GM21515 (cell line): Measurements from ENCODE around the gene MDN1.
"Not testable (repeated sequence)": the region's sequence is repeated elsewhere in the genome, so short reads cannot be mapped to it uniquely, and the experiment has no call there.

ENCODE experiments used
- ATAC-seq: cut with Tn5 transposase; IDR thresholded peaks from one replicate; pipeline ENCODE4 v1.9.1; 2021; ENCODE audit not compliant: unreplicated experiment

Gene MDN1, protein sequence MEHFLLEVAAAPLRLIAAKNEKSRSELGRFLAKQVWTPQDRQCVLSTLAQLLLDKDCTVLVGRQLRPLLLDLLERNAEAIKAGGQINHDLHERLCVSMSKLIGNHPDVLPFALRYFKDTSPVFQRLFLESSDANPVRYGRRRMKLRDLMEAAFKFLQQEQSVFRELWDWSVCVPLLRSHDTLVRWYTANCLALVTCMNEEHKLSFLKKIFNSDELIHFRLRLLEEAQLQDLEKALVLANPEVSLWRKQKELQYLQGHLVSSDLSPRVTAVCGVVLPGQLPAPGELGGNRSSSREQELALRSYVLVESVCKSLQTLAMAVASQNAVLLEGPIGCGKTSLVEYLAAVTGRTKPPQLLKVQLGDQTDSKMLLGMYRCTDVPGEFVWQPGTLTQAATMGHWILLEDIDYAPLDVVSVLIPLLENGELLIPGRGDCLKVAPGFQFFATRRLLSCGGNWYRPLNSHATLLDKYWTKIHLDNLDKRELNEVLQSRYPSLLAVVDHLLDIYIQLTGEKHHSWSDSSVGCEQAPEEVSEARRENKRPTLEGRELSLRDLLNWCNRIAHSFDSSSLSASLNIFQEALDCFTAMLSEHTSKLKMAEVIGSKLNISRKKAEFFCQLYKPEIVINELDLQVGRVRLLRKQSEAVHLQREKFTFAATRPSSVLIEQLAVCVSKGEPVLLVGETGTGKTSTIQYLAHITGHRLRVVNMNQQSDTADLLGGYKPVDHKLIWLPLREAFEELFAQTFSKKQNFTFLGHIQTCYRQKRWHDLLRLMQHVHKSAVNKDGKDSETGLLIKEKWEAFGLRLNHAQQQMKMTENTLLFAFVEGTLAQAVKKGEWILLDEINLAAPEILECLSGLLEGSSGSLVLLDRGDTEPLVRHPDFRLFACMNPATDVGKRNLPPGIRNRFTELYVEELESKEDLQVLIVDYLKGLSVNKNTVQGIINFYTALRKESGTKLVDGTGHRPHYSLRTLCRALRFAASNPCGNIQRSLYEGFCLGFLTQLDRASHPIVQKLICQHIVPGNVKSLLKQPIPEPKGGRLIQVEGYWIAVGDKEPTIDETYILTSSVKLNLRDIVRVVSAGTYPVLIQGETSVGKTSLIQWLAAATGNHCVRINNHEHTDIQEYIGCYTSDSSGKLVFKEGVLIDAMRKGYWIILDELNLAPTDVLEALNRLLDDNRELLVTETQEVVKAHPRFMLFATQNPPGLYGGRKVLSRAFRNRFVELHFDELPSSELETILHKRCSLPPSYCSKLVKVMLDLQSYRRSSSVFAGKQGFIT (N-terminal part only)

DNA sequence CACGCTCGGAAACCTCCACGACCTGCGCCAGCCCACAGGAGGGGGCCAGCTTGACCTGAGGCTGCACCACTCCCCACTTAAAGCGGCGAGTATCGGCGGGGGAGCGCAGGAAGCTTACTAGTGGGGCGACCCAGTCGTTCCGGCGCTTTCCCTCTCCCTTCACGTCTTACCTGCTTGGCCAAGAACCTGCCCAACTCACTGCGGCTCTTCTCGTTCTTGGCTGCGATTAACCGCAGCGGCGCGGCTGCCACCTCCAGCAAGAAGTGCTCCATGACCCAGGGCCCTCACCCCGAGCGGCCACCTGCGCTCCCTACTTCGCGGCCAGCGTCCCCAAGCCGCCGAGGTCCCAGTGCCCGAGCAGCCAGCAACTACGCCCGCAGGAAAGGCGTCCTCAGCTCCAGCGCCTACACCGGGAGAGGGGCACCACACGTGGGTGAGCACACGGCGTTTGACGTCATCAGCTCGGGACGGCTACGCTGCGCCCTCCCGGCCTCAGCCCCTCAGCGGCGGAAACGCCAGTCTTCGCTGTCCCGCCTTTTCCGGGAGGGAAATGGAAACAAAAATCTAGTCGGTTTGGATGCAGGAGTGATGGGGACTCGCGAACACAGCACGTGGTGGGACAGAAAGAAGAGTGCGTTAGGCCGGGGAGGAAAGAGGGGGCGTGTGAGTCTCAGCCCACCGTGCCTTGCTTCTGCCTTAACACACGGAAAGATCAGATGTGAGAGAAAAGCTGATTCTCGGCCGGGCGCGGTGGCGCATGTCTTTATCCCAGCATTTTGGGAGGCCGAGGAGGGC is at the start of gene MDN1:
Gene MDN1 (minus strand): TSS at position 459 of the 795 bp plus-strand sequence. CDS start 187 bp downstream, at position 272.
- ATAC-seq: peak; percentile 95

DNA sequence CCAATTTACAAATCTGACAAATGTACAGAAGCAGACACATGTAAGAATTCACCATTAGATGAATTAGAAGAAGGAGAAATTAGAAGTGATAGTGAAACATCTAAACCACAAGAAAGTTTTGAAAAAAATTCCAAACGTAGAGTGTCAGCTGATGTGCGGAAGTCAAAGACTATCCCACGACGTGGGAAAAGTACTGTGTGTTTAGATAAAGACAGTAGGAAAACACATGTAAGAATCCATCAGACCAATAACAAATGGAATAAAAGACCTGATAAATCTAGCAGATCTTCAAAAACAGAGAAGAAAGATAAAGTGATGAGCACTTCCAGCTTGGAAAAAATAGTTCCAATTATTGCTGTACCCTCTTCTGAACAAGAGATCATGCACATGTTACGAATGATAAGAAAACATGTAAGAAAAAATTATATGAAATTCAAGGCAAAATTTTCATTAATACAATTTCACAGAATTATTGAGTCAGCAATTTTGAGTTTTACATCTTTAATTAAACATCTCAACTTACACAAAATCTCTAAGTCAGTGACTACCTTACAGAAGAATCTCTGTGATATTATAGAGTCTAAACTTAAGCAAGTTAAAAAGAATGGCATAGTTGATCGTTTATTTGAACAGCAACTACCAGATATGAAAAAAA is 46.6 kb upstream of the MDN1 start:
- no peak for ATAC-seq

DNA sequence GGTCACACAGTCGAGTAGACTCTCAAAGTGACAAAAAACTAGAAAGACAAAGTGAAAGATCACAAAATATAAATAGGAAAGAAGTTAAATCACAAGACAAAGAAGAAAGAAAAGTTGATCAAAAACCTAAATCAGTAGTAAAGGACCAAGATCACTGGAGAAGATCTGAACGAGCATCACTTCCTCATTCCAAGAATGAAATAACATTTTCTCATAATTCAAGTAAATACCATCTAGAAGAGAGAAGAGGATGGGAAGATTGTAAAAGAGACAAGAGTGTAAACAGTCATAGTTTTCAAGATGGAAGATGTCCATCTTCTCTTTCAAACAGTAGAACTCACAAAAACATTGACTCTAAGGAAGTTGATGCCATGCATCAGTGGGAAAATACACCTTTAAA is 43.1 kb upstream of the MDN1 start:
- ATAC-seq: peak; percentile 10

DNA sequence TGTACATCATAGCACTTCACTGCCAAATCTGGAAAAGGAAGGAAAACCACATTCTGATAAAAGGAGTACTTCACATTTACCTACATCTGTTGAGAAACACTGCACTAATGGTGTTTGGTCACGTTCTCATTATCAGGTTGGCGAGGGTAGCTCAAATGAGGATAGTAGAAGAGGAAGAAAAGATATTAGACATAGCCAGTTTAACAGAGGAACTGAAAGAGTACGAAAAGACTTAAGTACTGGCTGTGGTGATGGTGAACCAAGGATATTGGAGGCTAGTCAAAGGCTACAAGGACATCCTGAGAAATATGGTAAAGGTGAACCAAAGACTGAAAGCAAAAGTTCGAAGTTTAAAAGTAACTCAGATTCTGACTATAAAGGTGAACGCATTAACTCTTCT is 42.7 kb upstream of the MDN1 start:
- peak; percentile 78 for ATAC-seq

DNA sequence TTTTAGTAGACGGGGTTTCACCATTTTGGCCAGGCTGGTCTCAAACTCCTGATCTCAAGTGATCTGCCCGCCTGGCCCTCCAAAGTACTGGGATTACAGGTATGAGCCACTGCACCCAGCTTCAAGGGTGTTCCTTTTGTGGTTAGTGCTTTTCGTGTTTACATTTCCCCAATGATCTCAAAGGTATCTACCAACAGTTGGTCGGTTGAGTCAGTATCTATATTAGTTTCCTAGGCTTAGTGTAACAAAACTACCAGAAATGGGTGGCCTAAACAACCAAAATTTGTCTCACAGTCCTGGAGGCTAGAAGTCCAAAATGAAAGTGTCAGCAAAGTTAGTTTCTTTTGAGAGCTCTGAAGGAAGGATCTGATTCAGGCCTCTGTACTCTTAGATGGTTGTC is 40.1 kb upstream of the MDN1 start:
- peak; percentile 38 for ATAC-seq

DNA sequence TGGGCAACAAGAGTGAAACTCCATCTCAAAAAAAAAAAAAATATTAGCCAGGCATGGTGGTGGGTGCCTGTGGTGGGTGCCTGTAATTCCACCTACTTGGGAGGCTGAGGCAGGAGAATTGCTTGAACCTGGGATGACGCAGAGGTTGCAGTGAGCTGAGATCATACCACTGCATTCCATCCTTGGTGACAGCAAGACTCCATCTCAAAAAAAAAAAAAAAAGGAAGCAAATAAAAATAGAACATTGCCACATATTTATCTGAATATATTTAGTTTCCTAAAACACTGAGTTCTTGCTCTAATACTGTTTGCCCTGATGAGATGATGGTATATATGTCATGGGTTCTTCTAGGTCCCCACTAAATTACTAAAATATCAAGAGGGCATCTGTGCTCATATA is 38.4 kb upstream of the MDN1 start:
- no peak for ATAC-seq

DNA sequence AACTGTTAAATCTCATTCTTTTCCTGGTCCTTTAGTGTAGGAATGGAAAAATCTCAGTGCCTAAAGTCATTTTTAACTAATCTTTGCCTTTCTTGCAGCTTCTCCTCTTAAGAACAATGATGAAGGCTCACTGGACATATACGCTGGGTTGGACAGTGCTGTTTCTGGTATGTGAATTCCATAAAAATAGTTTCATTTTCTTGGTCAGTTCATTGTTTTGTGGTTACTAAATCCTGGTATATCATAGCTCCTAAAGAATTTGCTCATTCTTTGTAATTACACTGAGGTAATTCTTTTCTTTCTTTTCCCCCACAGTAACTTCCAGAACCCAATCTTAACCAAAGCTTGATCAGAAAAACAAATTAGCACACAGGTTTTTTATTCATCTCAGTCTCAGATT is 33.5 kb upstream of the MDN1 start:
- ATAC-seq: no peak

DNA sequence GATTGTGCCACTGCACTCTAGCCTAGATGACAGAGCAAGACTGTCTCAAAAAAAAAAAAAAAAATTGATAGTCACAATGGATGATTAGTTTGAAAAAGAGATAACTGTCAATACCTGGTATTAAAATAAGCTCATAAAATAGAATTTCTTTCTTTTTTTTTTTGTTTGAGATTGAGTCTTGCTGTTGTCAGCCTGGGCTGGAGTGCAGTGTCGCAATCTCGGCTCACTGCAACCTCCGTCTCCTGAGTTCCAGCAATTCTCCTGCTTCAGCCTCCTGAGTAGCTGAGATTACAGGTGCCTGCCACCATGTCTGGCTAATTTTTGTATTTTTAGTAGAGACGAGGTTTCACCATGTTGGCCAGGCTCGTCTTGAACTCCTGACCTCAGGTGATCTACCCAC is 27.9 kb upstream of the MDN1 start:
- ATAC-seq: not testable (repeated sequence)

DNA sequence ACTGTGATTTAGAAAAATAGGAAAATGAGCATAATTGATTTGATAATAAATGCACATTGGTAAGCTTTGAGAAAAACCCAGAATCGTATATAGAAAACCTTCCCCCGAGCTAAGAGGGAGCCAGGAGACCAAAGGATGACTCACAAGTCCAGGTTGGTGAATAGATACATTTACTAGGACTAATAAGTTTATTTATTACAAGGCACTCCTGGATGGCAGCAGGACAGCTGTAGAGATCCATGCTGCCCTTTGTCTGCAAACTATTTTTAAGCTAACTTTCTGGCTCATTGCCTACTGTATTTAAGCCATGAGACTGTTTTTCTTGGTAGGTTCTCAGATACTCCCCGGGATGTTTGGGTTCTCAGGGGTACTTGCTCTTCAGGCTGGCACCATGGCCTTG is 23.5 kb upstream of the MDN1 start:
- ATAC-seq: no peak

DNA sequence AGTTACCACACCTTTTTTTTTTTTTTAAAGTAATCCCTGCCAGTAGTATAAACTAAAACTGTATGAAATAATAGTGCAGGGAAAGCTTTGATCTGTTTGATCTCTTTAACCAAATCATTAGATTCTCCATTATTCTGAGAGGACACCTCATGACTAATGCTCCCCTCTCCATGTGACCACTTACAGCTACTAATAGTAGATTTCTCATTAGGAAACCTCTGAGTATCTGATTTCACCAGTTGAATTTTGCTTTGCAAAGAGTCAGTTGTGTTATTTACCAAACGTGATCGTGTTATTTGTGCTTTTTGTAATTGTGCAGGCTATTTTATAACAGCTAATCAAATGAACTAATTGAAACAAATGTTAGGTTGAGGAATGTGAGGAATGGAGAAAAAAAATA is 22.6 kb upstream of the MDN1 start:
- no peak for ATAC-seq

DNA sequence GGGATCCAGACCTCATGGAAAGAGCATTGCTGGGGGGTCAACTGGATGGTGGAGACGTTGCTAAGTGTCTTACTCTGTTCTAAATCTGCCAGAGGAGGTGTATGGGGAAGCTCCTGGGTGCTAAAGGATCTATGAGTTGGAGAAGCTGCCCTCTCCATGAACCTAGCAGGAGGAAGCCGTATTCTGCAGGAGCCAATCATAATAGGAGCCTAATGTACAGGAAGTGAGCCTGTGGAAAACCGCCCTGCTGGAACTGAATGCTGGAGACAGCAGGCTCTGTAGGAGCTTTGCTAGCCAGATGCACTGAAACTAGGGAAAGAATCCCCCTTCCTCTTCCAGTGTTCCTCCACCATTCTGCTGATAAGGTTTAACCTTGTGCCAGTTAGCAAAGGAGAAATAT is 20.9 kb upstream of the MDN1 start:
- ATAC-seq: no peak

DNA sequence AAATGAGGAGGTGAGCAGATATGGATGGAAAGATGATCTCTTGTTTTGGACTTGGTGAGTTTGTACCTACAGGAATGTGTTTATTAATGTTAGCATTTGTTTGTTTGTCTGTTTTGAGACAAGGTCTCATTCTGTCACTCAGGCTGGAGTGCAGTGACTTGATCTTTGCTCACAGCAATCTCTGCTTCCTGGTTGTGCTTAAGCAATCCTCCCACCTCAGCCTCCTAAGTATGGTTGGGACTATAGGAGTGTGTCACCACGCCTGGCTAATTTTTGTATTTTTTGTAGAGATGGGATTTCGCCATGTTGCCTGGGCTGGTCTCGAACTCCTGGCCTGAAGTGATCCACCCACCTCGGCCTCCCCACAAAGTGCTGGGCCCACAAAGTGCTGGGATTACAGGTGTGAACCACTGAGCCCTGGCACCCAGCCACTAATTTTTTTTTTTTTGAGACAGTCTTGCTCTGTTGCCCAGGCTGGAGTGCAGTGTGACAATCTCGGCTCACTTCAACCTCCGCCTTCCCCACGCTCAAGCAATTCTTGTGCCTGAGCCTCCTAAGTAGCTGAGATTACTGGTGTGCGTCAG is 17.1 kb upstream of the MDN1 start:
- ATAC-seq: no peak

DNA sequence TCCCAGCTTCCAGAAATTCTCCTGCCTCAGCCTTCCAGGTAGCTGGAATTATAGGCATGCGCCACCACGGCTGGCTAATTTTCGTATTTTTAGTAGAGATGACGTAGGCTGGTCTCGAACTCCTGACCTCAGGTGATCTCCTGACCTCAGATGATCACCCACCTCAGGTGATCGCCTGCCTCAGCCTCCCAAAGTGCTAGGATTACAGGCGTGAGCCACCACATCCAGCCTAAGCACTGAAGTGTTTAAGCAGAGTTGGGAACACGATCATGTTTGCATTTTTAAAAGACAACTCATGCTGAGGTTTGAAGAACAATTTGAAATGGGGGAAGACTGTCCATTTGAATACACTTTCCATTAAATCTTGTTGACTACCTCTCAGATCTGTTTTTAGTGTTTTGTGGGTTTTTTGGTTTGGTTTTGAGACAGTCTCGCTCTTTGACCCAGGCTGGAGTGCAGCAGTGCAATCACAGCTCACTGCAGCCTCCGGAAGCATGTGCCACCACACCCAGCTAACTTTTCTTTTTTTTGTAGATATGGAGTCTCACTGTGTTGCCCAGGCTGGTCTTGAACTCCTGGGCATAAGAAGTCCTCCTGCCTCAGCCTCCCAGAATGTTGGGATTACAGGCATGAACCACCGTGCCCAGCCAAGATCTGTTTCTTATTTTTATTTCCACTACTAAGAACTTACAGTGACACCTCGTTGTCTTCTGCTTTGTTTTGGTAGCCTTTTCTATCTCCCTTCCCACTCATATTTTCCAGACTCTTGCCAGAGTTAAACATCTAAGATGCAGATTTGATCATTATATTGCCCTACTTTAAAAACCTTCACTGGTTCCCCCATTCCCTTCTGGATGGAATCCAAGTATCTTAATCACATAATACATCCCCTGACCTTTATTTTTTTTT is 15.5 kb upstream of the MDN1 start:
- peak; percentile 94 for ATAC-seq

DNA sequence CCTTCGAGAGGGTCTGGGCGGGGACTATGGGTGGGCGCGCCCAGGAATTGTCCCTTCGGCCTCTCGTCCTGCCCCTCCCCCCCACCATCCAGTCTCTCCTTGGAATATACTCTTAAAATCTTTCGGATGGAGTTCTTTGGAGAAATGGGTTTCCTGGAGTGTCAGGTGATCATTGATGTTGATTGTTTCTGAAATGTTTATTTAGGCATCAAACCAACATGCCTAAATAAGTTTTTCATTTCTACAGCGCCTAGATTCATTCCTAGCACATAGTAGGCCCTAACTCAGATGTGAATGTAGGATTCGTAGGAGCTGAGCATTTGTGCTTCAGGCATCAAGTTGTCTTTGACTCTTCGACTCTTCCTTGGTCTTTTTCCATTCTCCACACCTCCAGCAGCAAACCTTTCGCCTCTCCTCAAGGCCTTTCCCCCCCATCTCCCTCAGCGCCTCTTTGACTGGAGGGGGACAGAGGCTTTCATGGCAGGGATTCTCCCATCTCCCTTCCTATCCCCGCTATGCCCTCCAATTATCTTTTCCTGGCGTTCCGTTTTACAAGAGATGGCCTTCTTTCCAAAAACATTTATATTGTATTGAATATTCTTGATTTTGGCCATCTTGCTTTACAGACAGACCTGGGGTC is 10.7 kb upstream of the MDN1 start:
- ATAC-seq: no peak

DNA sequence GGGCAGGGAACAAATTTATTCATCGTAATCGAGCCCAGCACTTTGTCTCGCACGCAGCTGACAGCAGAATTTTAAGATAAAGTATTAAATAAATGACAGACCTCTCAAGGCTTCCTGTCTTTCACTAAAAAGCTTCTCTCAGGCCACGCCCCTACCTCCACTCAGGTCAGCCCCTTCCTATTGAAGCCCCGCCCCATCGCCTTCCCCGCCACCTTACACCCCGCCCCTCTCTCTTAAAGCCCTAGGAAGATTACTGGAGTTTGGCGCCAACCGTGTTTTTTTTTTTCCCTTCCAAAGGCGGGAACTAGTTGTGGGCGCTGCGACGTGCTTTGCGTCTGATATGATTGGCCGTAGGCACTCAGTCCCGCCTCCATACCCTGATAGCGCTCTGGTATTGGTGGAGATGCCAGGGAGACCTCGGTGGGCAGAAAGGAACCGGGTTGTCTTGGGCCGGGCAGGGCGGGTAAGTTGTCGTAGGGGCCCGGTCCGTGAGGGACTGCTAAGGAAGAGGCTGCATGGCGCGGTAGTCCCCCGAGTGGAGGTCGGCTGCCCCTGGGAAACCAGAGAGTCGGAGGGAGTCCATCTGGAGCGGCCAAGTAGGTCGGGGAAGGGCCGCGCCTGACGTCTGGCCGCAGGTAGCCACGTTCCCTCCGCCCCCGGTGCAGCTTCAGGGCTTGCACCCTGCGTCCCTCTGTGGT is 10.0 kb upstream of the MDN1 start, which contains the start of gene CASP8AP2:
Gene CASP8AP2 (plus strand): TSS at position 409 of the 698 bp plus-strand sequence.
- ATAC-seq: peak; percentile 97

DNA sequence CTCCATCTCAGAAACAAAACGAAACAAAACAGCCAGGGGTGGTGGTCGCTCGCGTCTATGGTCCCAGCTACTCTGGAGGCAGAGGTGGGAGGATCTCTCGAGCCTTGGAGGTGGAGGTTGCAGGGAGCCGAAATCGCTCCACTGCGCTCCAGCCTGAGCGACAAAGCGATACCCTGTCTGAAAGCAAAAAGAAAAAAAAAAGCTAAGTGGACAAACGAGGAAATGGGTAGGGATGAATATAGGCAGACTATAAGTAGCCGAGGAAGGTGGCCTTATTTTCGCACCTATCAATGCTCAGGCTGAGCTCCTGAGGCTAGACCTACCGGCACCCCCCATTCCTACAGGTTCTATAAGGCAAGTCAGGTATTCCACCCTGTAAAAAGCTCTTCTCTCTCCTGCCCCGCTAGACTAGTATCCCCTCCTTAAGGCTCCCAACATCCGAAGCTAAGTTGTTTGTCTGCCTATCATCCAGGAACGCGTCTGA is 9.4 kb upstream of the MDN1 start:
- peak; percentile 36 for ATAC-seq

DNA sequence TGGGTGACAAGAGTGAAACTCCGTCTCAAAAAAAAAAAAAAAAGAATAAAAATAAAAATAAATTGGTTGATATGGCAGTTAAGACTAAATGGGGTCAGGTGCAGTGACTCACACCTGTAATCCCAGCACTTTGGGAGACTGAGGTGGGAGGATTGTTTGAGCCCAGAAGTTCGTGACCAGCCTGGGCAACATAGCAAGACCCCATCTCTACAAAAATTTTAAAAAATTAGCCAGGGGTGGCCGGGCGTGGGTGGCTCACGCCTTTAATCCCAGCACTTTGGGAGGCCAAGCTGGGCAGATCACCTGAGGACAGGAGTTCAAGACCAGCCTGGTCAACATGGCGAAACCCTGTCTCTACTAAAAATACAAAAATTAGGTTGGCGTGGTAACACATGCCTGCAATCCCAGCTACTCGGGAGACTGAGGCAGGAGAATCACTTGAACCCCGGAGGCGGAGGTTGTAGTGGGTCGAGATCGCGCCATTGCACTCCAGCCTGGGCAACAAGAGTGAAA is 8.9 kb upstream of the MDN1 start:
- not testable (repeated sequence) for ATAC-seq
